Left lobe of liver (tissue), 2 donors: Measurements from ENCODE around the gene EFEMP1. TPM values are rescaled to one million over a fixed set of nuclear protein-coding genes. Genes with fewer than 3 reads are reported as not detected.
A peak's percentile ranks its signal among the peaks of the same experiment; 100 is the strongest.

ENCODE experiments used
- ATAC-seq: fragments of 200-7000 bp; cut with Tn5 transposase; one replicate; pipeline ENCODE4 v1.9.1; 2020; ENCODE audit warnings: mild to moderate bottlenecking, moderate library complexity
- DNase-seq: peaks from one replicate; pipeline ENCODE4 v3.0.0-alpha.2; 2020; ENCODE audit warnings: low spot score
- total RNA-seq: library from RNA; stranded (reverse); gene quantifications from one replicate; pipeline ENCODE4 v1.2.1, GENCODE V29; 2021
- donor health status: DM: no; HTN: no; CAD: no; lungs with moderate emphysema.
- donor health status: DM: no; HTN: yes; CAD: no.

The EFEMP1 gene
- total RNA-seq, 1 donor from 2014 or later, result 3.1 TPM

- ATAC-seq, result no peak
- no peak for DNase-seq
Observed at GRCh38 chr2:55899881-55900280, 23.7 kb downstream of the EFEMP1 start.

- DNase-seq (no peak), ATAC-seq (no peak)
Observed at GRCh38 chr2:55898386-55899040, 25.1 kb downstream of the EFEMP1 start.

DNA sequence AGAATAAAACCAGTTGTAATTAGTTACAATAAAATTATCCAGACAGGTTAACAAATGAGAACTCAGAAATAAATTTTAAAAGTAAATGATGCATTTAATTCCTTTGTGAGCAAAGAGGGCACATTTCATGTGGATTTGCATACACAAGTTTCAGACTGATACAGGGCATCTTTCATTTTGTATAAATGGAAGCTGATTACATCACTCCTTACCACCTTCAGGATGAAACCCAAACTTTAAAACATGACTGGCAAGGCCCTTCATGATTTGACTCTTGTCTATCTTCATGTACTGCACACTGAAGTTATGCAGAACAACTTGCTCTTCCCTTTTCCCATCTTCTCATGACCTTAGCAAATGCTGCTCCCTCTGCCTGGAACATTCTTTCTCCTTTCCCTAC, 26.9 kb downstream of the EFEMP1 start:
- no peak for DNase-seq
- ATAC-seq, result no peak

- DNase-seq (no peak), ATAC-seq (no peak)
Observed at GRCh38 chr2:55894720-55895119, 28.9 kb downstream of the EFEMP1 start.

DNA sequence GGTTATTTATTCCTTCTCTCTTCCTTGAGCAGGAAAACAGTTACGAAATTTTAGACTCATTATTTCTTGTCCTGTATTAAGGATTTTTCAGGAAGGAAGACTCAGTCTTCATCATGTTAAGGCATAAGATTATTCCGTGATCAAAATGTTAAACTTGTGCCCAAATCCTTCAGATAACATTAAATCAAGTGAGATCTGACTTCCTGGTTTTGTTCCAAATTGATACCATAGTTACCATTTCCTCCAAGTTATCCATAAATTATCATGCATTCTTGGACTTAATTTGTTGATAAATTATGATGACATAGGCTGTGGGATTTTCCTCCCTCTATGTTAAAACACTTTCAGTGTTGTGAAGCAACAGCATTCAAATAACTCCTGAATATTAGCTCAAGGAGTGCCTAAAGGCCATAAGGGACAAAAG, 31.9 kb downstream of the EFEMP1 start:
- no peak for DNase-seq
- no peak for ATAC-seq

DNA sequence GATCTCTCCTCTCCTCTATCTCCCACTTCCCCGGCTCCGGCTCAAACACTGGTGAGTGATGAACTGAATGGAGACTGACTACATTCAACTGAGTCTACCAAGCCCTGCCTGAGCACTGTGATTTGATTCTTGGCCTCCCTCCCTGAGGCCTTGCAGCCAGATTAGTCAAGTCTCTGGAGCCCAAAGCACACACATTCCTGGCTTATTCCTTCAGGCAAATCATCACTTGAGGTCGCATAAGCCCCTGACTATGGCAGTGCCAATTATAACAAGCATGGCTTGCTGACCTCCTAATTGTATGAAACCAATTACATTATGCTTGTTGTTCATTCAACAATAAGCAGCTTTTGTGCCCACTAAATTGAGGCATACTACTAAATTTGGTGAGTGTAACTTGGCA, 34.6 kb downstream of the EFEMP1 start:
- DNase-seq (no peak), ATAC-seq (no peak)

DNA sequence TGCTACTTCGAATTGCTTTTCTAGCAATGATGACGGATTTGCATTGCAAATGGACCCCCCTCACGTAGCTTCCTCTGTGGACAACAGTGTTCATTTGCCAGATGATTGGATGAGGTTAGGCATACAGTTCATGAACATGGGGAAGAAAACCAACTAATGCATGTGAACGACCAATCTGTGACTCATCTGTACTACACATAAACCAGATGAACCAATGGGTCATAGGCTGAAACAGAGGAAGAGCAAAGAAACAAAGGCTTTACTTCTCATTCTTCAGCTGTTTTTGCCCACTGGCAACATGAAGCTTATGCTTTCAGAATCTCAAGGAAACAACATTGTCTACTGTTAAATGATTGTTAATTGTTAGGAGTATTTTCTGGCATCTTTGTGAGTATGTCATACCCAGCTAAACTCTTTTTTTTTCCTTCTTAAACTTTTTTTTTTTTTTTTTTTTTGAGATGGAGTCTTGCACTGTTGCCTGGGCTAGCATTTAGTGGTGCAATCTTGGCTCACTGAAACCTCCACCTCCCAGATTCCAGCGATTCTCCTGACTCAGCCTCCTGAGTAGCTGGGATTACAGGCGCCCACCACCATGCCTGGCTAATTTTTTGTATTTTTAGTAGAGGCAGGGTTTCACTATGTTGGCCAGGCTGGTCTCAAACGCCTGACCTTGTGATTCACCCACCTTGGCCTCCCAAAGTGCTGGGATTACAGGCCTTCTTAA, 35.5 kb downstream of the EFEMP1 start:
- ATAC-seq, result no peak

GRCh38 chr2:55887351-55887750, 36.2 kb downstream of the EFEMP1 start:
- DNase-seq (no peak), ATAC-seq (no peak)

More for the DNA sequence above, 35.5 kb downstream of the EFEMP1 start:
- DNase-seq, result no peak

DNA sequence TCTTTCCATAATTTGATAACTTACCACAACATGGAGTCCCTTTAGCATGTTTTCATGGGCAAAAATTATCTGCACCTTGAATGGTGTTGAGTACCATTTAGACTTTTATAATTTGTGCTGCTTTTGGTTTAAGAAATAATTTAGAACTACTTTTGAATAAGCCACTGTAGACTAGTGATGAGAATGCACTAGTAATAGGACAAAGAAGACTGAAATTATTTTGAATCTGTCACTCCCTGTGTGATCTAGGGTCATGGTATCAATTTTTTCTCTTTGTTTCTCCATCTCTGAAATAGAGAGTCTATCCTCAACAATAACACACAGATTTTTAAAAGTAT, 37.7 kb downstream of the EFEMP1 start:
- DNase-seq (no peak), ATAC-seq (no peak)

DNA sequence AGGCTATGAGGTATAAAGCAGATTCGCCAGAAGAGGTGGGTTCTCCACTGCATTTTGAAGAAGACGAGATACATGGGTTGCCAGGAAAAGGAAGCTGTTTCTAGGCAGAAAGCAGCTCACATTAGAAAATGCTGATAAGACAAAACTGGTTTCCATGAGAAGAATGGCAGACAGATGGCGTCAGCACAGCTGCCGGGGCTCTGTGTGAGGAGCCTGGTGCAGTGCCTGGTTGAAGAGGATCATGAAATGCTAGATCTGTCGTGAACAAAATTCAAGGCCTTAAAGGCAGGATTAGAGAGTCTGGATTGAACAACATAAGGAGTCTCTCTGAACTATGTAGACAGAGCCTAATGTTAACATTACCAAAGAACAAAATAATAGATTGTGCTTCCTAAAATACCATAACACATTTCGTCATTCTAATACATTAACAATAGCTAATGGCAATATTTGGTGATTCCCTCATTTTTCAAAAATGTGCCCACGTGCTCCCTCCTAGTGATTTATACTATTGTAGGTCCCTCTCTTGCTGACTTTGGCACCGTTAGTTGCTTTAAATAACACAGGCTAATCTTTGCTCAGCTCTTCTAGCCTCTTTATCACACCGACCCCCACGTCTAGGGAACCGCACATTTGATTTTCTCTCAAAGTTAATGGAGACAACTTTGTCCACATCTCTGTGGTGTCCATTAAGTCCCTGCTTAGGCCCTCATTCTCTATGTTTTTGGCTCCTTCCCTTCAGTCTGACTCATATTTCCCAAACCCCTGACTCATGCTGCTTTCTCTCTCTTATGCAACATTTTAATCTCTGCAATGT, 38.2 kb downstream of the EFEMP1 start:
- ATAC-seq (no peak), DNase-seq (no peak)

DNA sequence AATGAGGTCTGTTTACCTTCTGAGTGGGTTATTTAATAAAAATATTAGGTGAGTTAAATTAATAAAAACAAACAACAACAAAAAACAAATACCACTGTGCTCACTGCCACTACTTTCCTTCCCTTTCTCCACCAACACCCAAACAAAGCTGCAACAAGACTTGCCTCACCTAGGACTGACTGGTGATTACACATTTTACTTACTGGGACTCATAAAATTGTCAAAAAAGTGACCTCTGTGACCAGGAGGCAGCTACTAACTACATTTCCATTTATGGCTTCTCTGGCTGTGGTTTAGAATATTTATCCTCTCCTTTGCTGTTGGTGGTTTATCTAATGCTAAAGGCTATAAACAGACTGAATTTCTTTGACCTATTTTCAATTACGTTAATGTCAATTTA, 39.8 kb downstream of the EFEMP1 start:
- ATAC-seq (no peak), DNase-seq (no peak)

DNA sequence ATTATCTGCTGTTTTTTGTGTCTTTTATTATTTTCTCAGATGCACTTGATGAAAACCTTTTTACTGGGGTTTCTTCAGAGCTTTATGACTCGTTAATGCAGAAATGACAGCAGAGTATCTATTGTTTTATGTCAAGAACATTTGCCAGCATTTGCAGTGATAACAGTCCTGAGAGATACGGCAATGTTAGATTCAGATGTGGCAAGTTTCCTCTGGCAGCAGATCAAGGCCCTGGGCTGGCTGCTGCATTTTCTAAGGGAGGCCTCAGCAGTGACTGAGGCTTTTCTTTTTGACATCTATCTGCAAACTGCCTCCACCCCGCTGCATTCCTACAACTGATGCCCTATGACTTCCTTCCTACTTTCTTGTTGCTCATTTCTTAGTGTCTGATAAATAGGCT, 40.2 kb downstream of the EFEMP1 start:
- no peak for ATAC-seq
- DNase-seq, result no peak

DNA sequence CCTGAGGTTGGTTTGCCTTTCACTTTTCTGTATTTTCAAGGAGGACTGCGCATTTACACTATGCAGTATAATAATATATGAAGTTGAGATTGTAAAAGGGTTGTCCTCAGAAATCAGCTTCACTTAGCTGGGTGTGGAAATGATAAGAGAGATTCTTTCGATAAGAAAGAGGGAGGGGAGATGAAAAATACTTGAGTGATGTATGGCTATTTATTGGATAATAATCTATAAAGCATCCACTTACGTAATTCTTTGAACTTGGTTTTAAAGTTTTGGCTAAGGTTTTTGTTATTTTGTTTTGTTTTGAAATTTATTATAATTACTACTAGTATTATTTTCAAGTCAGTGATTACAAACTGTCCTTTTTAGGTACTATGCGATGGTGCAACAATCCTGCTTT, 40.6 kb downstream of the EFEMP1 start:
- ATAC-seq (no peak), DNase-seq (no peak)

DNA sequence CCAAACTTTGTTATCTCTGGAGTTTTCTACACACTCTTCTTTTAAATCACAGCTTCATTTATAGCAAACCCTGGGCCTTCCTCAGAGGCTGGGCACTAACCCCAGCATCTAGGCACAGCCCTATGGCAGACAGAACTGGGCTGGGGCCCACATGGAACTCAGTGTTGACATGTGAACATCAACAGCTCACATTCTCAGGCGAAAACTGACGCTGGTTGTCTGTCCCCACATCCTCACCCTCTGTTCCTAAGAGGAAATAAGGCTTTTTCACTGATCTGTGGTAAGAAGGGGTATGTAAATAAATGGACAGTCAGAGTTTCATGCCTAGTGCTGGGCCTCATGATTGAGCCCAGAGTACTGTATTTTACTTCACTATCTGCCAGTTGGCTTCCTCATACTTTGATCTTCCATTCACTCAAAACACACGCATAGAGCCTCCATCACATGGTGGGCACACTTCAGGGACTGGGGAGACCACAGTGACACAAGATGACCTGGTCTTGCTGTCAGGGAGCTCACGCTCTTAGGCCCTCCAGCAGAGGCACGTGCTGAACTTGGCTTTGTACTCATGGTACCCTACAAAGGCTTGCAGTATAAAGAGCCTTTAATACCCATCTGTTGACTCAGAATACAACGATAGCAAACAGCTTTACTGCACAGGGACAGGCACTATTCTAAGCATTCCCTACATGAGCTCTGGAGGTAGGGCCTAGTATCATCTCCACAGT, 43.0 kb downstream of the EFEMP1 start:
- ATAC-seq (no peak), DNase-seq (no peak)

GRCh38 chr2:55879976-55880375, 43.6 kb downstream of the EFEMP1 start:
- ATAC-seq (peak; percentile 68), DNase-seq (no peak)

- DNase-seq (no peak), ATAC-seq (no peak)
Observed at GRCh38 chr2:55877087-55877436, 46.5 kb downstream of the EFEMP1 start.

- DNase-seq (no peak), ATAC-seq (no peak)
Observed at GRCh38 chr2:55876429-55877086, 47.0 kb downstream of the EFEMP1 start.

- ATAC-seq (peak; percentile 79), DNase-seq (no peak)
Observed at GRCh38 chr2:55875434-55876135, 48.0 kb downstream of the EFEMP1 start.

DNA sequence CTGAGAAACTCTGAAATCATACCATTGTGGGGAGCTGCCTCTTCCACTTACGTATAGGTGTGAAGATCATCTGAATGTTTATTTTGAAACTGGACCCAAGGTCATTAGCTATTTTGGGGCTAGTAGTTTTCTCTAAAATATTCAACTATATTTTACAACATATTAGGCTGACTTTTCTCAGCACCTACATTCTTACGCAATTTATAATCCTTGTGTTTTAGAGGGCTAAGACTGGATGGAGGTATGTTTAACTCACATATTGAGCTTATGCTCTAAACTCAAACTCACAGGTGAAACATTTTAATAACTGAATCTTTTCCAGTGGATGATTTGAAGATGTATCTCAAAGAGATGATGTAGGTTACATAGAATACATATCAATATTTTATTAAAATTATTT, 49.2 kb downstream of the EFEMP1 start:
- ATAC-seq, result no peak
- no peak for DNase-seq

DNA sequence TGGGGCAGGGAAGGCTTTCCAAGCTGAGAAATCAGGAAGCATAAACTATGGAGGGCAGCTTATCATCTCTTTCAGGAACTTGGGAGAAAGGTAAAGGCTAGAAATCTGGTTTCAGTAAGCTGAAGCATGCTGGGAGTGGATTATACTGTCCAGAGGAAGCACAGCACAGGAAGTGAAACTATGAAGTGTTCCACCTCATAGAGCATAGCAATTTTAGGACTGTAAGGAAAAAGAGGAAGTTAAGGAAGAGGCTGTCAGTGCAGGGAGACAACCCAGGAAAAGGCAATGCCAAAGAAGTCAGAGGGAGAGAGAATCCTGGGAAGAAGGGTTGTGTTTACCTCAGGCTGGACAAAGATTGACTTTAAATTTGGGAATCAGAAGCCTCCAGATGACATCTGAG, 51.9 kb downstream of the EFEMP1 start:
- ATAC-seq, result peak; percentile 38
- DNase-seq, result no peak
